Spleen (tissue), 7 donors: Measurements from ENCODE around the gene CEP44.

Source experiments
- CTCF ChIP-seq, 11 experiments: fragments of 200-600 bp in 7 of 11; fragments of 450-650 bp in 4 of 11; sonication (generic) in 4 of 11; IDR thresholded peaks in 8 of 11; conservative IDR thresholded peaks in 3 of 11; 1 replicate in 7 of 11; 2 replicates in 4 of 11; pipeline versions ENCODE4 v1.4.0 to v1.8.0; 2016 to 2021; ENCODE audit warnings: antibody characterized with exemption in 11 of 11, inconsistent platforms in 4 of 11, mild to moderate bottlenecking in 1 of 11
- POLR2A ChIP-seq, 3 donors: fragments of 450-650 bp; IDR thresholded peaks; one replicate each; pipeline ENCODE4 v1.5.1; 2017; ENCODE audit warnings: antibody characterized with exemption in 3 of 3, mild to moderate bottlenecking in 1 of 3
- donor health status: DM: no; HTN: no; CAD: no; lungs with moderate emphysema.
- donor health status: DM: no; HTN: no; CAD: no.
- donor health status: DM: no; HTN: no; CAD: no.

- TF ChIP-seq CTCF (IDR thresholded peaks at IDR 0.05 in 8 of 11, conservative IDR thresholded peaks at IDR 0.05 in 3 of 11) (no peak), POLR2A (IDR thresholded peaks at IDR 0.05) (no peak)
Measured at GRCh38 chr4:174286870-174287269, 3.2 kb downstream of the CEP44 start.
